ENCODE measurements around the gene C7. TPM values are rescaled to one million over a fixed set of nuclear protein-coding genes. Genes with fewer than 3 reads are reported as not detected.

Gene C7
- total and polyA plus RNA-seq, 10 of the 15 experiments (the other 5 are each of a cell fraction or from before 2014, with no cell fraction given) = 0.90 TPM; not detected in 9

- ChIA-PET POLR2A (no interaction called here), RAD21 (ENCODE audit: unreplicated experiment) (no interaction called here), SMC1A (ENCODE audit: uncharacterized antibody, unreplicated experiment) (no interaction called here), CTCF (no interaction called here)
- H3K9ac ChIP-seq (ENCODE audit: control insufficient read depth, insufficient read depth, low read length) = no peak overlapping the region
- no peak overlapping the region for H3K4me3 ChIP-seq
- in situ Hi-C loops (cut with MboI) = no loop called here
- H3K27ac ChIP-seq (ENCODE audit: control insufficient read depth, insufficient read depth) = no peak overlapping the region
- no peak overlapping the region for H2AFZ ChIP-seq (ENCODE audit: control insufficient read depth, low read depth, low read length)
- no TSS peak for BruUV-seq (replicated peaks)
- WGBS (ENCODE audit: insufficient coverage, insufficient replicate concordance, low lambda C conversion rate, missing lambda C conversion rate) = 29% methylated on average over 2 of the region's 3 CpGs
- intact Hi-C loops (cut with micrococcal nuclease; ENCODE audit: unreplicated experiment) = no loop called here
- no peaks in the 10 kb centered on the region for H3K79me2 ChIP-seq (ENCODE audit: control insufficient read depth, insufficient read depth, low read length)
- no peak overlapping the region for H3K4me2 ChIP-seq (ENCODE audit: control insufficient read depth, insufficient read depth)
- H3K27me3 ChIP-seq (replicated peaks in 1 of 2; ENCODE audit: control insufficient read depth in 2 of 2, insufficient read depth in 2 of 2, low read length in 1 of 2) = no peaks in the 10 kb centered on the region; a peak in 1 of 4 replicates
- H4K20me1 ChIP-seq (ENCODE audit: control insufficient read depth, insufficient read depth) = no peaks in the 10 kb centered on the region
- FAIRE-seq (no peak), ATAC-seq (no peak), DNase-seq (ENCODE audit: low read depth, low spot score) (no peak)
- no peaks in the 10 kb centered on the region for H3K4me1 ChIP-seq (ENCODE audit: control insufficient read depth, insufficient read depth, low read length)
- H3K9me3 ChIP-seq (replicated peaks; ENCODE audit: control insufficient read depth, insufficient read depth, low read length) = no peaks in the 10 kb centered on the region
- no peaks in the 10 kb centered on the region for H3K36me3 ChIP-seq (ENCODE audit: control insufficient read depth in 2 of 2, insufficient read depth in 2 of 2, low read length in 1 of 2)
- TF ChIP-seq E2F4 (IDR thresholded peaks at IDR 0.05; ENCODE audit: low read depth, low read length) (no peak), NKRF (conservative IDR thresholded peaks at IDR 0.05) (no peak), ZBTB4 (CRISPR knock-in tag; IDR thresholded peaks at IDR 0.05) (no peak), CBFB (IDR thresholded peaks at IDR 0.05; ENCODE audit: low read depth) (no peak), TARDBP (IDR thresholded peaks at IDR 0.05; ENCODE audit: borderline replicate concordance) (no peak), PBX3 (IDR thresholded peaks at IDR 0.05; ENCODE audit: insufficient replicate concordance, low read depth, low read length) (no peak), USF2 (IDR thresholded peaks at IDR 0.05; ENCODE audit: borderline replicate concordance, low read depth, low read length) (no peak), GABPA (IDR thresholded peaks at IDR 0.05; ENCODE audit: low read depth) (no peak), HCFC1 (IDR thresholded peaks at IDR 0.05; ENCODE audit: low read length) (no peak), SIN3A (IDR thresholded peaks at IDR 0.05; ENCODE audit: low read depth, low read length) (no peak), RELA (IDR thresholded peaks at IDR 0.05; ENCODE audit: borderline replicate concordance, partially characterized antibody) (no peak), MLLT1 (IDR thresholded peaks at IDR 0.05) (no peak), BCL11A (IDR thresholded peaks at IDR 0.05; ENCODE audit: low read depth, low read length) (no peak), NFYA (IDR thresholded peaks at IDR 0.05; ENCODE audit: borderline replicate concordance, low read depth, low read length) (no peak)
Observed at GRCh38 chr5:41003670-41004376, 94.5 kb downstream of the C7 start.
